NCI-H187 treated with DMSO at 0.1 percent for 48 hours (cell line): ENCODE results near the gene UBALD1.
A peak's percentile ranks its signal among the peaks of the same experiment; 100 is the strongest.
"Not testable (repeated sequence)": the region's sequence is repeated elsewhere in the genome, so short reads cannot be mapped to it uniquely, and the experiment has no call there.

Experiments used
- DNase-seq: peaks from one replicate; lab custom pipeline; 2025; lab: John Stamatoyannopoulos, UW

The UBALD1 gene

GRCh38 chr16:4597174-4597573 lies 17.5 kb downstream of the UBALD1 start:
- DNase-seq = no peak

- DNase-seq = no peak
Measured at GRCh38 chr16:4594433-4595410, 20.0 kb downstream of the UBALD1 start.

DNA sequence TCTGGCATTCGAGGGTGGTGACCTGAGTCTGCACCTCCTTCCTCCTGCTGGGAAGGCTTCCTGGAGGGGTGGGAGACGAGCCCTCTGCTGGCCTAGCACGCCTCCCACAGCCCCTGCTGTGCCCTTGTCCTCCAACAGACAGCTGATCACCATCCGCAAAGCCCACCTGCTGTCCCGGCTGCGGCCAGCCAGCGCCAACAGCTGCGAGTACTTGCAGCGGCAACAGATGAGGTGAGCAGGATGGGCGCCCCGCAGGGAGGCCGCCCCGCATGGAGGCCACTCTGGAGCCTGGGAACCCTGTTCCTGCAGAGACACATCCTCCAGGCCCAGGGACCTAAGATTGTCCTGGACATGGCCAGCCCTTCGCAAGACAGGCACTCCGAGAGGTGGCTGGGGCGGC lies 21.6 kb downstream of the UBALD1 start:
- DNase-seq = no peak

DNA sequence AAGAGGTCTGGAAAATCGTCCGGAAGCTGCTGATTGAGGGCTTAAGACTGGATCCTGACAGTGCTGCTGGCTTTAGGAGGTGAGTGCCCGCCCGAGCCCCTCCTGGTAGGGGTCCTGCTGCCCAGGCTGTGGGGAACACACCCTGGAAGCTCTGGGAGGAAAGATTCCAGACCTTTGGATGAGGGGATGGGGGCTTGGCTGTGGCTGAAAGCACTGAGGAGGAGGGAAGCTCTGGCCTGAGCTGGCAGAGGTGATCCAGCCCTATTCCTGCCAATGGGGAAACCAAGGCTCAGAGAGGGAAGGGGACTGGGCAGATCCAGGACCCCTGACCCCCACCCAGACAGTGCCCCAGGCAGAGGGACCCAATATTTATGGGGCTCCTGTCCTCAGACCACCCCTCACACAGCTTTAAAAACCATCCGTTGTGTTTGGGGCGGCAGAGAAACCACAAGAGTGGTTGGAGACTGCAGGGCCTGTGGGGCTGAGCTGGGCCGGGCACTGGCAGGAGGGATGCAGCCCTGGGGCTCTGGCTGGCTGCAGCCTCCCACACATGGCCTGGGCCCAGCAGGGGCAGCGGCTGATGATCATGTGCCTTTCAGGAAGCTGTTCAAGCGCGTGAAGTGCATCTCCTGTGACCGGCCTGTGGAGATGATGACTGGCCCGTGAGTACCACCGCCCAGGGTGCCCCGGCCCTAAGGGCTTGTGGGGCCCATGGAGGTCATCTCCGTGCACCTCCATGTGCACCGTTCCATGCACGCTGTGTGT lies 22.8 kb downstream of the UBALD1 start:
- no peak for DNase-seq

- no peak for DNase-seq
Measured at GRCh38 chr16:4591191-4591590, 23.5 kb downstream of the UBALD1 start.

DNA sequence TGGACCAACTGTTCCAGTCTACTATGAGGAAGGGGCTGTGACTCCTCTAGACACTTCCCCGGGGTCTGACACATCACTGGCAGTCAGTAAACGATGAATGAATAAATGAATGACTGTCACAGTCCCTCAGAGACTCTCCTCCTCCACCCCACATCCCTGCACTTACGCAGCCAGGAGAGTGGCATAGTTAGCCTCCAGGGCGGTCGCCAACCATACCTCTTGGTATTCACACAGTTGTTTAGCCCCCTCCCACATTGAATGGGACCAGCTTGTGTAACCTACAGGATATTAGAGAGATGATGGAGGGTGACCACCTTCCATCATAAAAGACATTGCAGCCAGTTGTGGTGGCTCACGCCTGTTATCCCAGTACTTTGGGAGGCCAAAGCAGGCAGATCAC lies 25.7 kb downstream of the UBALD1 start:
- DNase-seq = no peak

GRCh38 chr16:4588386-4588785 lies 26.3 kb downstream of the UBALD1 start:
- DNase-seq = no peak

GRCh38 chr16:4586291-4586690 lies 28.4 kb downstream of the UBALD1 start:
- no peak for DNase-seq

DNA sequence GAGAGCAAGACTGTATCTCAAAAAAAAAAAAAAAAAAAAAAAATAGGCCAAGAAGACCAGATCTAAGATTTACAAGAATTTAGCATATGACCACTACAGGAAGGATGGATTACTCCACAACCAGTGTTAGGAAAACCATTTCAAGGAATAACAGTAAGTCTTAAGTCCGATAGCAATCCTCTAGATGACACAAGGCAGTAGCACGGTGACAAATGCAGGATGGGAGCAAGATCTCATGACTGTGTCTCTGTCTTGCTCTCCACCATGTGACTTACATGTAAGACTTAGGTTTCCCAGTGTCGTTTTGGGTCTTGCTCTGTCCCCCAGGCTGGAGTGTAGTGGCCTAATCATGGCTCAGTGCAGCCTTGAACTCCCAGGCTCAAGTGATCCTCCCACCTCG lies 30.8 kb downstream of the UBALD1 start:
- DNase-seq = no peak

DNA sequence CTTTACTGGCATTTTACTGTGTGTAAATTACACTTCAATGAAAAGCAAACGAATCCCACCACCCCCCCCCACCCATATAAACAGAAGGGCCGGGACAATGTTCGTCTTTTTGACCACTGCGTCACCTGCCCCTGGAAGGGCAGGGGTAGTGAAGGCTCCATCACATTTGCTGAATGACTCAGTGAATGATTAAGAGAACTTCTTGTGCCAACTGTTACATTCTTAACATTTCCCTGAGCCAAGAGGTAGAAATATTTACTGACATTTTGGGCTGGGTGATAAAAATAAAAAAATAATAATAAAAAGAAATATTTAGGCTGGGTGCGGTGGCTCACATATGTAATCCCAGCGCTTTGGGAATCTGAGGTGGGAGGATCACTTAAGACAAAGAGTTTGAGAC lies 34.4 kb downstream of the UBALD1 start:
- DNase-seq = no peak

- peak; percentile 49 for DNase-seq
Measured at GRCh38 chr16:4578961-4579530, 35.6 kb downstream of the UBALD1 start.

- no peak for DNase-seq
Measured at GRCh38 chr16:4576008-4576407, 38.7 kb downstream of the UBALD1 start.

GRCh38 chr16:4574919-4575705 lies 39.6 kb downstream of the UBALD1 start:
- no peak for DNase-seq

GRCh38 chr16:4573926-4574325 lies 40.8 kb downstream of the UBALD1 start:
- DNase-seq = not testable (repeated sequence)

- DNase-seq = no peak
Measured at GRCh38 chr16:4572715-4573114, 42.0 kb downstream of the UBALD1 start.

GRCh38 chr16:4570688-4571321 lies 43.9 kb downstream of the UBALD1 start:
- DNase-seq = no peak

DNA sequence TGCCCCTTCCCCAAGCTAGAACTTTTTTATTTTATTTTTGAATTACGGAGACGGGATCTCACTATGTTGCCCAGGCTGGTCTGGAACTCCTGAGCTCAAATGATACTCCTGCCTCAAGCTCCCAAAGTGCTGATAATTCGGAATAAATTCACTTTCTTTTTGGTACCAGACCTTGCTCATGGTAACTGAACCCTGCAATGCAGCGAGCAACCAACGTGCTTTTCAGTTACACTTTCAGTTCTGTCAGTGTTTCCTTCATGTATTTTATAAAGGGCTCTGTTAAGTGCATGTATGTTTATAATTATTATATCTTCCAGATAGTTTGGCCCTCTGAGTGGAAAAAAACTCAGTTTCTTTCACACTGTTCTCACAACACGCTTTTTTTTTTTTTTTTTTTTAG lies 44.6 kb downstream of the UBALD1 start:
- DNase-seq = no peak

- DNase-seq = no peak
Measured at GRCh38 chr16:4566144-4566543, 48.5 kb downstream of the UBALD1 start.

- no peak for DNase-seq
Measured at GRCh38 chr16:4564661-4565267, 49.9 kb downstream of the UBALD1 start.

GRCh38 chr16:4561596-4561995 lies 53.1 kb downstream of the UBALD1 start:
- DNase-seq = no peak
